B cell (primary cell): ENCODE results near the gene TENT4A. TPM values are rescaled to one million over a fixed set of nuclear protein-coding genes. Genes with fewer than 3 reads are reported as not detected.

Source experiments
- ATAC-seq: fragments of 200-7000 bp; cut with Tn5 transposase; one replicate; pipeline ENCODE4 v1.10.0; 2021; ENCODE audit warnings: low read depth, mild to moderate bottlenecking, moderate number of reproducible peaks, moderate library complexity
- CTCF ChIA-PET: fragments of 350-600 bp; sonication (Branson Sonifier 250); formaldehyde crosslinking; loops from one replicate; lab custom pipeline; 2021; ENCODE audit warnings: antibody characterized with exemption, inconsistent platforms; lab: Charles Lee
- POLR2A ChIA-PET: fragments of 350-600 bp; sonication (Branson Sonifier 250); formaldehyde crosslinking; loops from one replicate; lab custom pipeline; 2021; ENCODE audit warnings: antibody characterized with exemption; lab: Charles Lee
- DNase-seq: peaks from one replicate; pipeline ENCODE4 v3.0.0; 2013
- H2AFZ ChIP-seq: 2 replicates; pipeline ENCODE4 v1.6.1; 2012; ENCODE audit warnings: mild to moderate bottlenecking, low read depth, low read length; ENCODE audit not compliant: insufficient read depth, poor library complexity, severe bottlenecking
- H3K27ac ChIP-seq, 2 donors: 1 replicate in 1 of 2; 2 replicates in 1 of 2; pipeline ENCODE4 v1.5.1; 2012 to 2013; ENCODE audit warnings: low read length in 2 of 2, mild to moderate bottlenecking in 2 of 2, moderate library complexity in 1 of 2
- H3K27me3 ChIP-seq, 4 experiments: fragments of 200-600 bp in 1 of 4; sonication (generic) in 1 of 4; replicated peaks in 1 of 4; 1 replicate in 2 of 4; 2 replicates in 2 of 4; pipeline versions ENCODE4 v1.6.1 to v1.7.0; 2013 to 2016; ENCODE audit warnings: low read length in 3 of 4, mild to moderate bottlenecking in 2 of 4, mixed read lengths in 1 of 4, moderate library complexity in 1 of 4; ENCODE audit not compliant: insufficient read depth in 4 of 4, control insufficient read depth in 3 of 4; ENCODE audit errors: control extremely low read depth in 1 of 4
- H3K36me3 ChIP-seq, 2 experiments: replicated peaks in 1 of 2; 1 replicate in 1 of 2; 2 replicates in 1 of 2; pipeline versions ENCODE4 v1.6.1 to v1.7.1; 2013; ENCODE audit warnings: low read length in 1 of 2; ENCODE audit not compliant: insufficient read depth in 2 of 2, control insufficient read depth in 1 of 2; ENCODE audit errors: control extremely low read depth in 1 of 2, extremely low read depth in 1 of 2
- H3K4me1 ChIP-seq, 2 donors: fragments of 200-600 bp in 1 of 2; sonication (generic) in 1 of 2; 1 replicate in 1 of 2; 2 replicates in 1 of 2; pipeline versions ENCODE4 v1.5.1 to v1.6.1; 2013 to 2017; ENCODE audit warnings: low read length in 2 of 2; ENCODE audit not compliant: control insufficient read depth in 2 of 2, insufficient read depth in 2 of 2
- H3K4me2 ChIP-seq: replicated peaks from 2 replicates; pipeline ENCODE3; 2012; ENCODE audit warnings: mild to moderate bottlenecking, low read depth, low read length; ENCODE audit not compliant: poor library complexity, severe bottlenecking
- H3K4me3 ChIP-seq, 5 experiments: fragments of 200-600 bp in 1 of 5; sonication (generic) in 1 of 5; 1 replicate in 3 of 5; 2 replicates in 2 of 5; pipeline versions ENCODE4 v1.5.1 to v1.7.0; 2011 to 2016; ENCODE audit warnings: low read length in 4 of 5, mild to moderate bottlenecking in 4 of 5, low read depth in 2 of 5, control low read depth in 1 of 5, moderate library complexity in 1 of 5; ENCODE audit not compliant: insufficient read depth in 1 of 5; ENCODE audit errors: control extremely low read depth in 1 of 5, extremely low read depth in 1 of 5
- H3K79me2 ChIP-seq: fragments of 200-600 bp; sonication (generic); one replicate; pipeline ENCODE4 v1.6.0; 2016; ENCODE audit warnings: low read length; ENCODE audit not compliant: control insufficient read depth, insufficient read depth
- H3K9ac ChIP-seq: fragments of 200-600 bp; sonication (generic); 2 replicates; pipeline ENCODE4 v1.6.1; 2017; ENCODE audit warnings: mild to moderate bottlenecking, low read length, moderate library complexity
- H3K9me3 ChIP-seq, 3 donors: one replicate each; pipeline versions ENCODE4 v1.6.1 to v1.7.1; 2013; ENCODE audit warnings: low read length in 2 of 3; ENCODE audit not compliant: control insufficient read depth in 2 of 3, insufficient read depth in 1 of 3; ENCODE audit errors: control extremely low read depth in 1 of 3
- H4K20me1 ChIP-seq: 2 replicates; pipeline ENCODE4 v1.6.0; 2012; ENCODE audit warnings: mild to moderate bottlenecking, low read length; ENCODE audit not compliant: insufficient read depth, control insufficient read depth, poor library complexity, severe bottlenecking
- H3K27ac Mint-ChIP-seq: one replicate; pipeline ENCODE4 v1.8.0; 2021; ENCODE audit warnings: mixed read lengths
- H3K27me3 Mint-ChIP-seq: one replicate; pipeline ENCODE4 v1.8.0; 2021; ENCODE audit warnings: mixed read lengths
- H3K4me1 Mint-ChIP-seq: one replicate; pipeline ENCODE4 v1.8.0; 2021; ENCODE audit warnings: mixed read lengths
- H3K4me3 Mint-ChIP-seq: one replicate; pipeline ENCODE4 v1.8.0; 2021; ENCODE audit warnings: mixed read lengths
- H3K9me3 Mint-ChIP-seq: one replicate; pipeline ENCODE4 v1.8.0; 2022; ENCODE audit warnings: mixed read lengths; ENCODE audit not compliant: insufficient read depth
- CTCF ChIP-seq: fragments of 200-600 bp; IDR thresholded peaks from one replicate; pipeline ENCODE4 v1.8.0; 2022; ENCODE audit warnings: antibody characterized with exemption, mild to moderate bottlenecking
- EZH2 ChIP-seq: IDR thresholded peaks from 2 replicates; pipeline ENCODE4 v1.6.1; 2012; ENCODE audit warnings: borderline replicate concordance, low read depth, mild to moderate bottlenecking, moderate library complexity, low read length; ENCODE audit not compliant: insufficient read depth, poor library complexity, severe bottlenecking
- WGBS: methylation state at CpG from one replicate; pipeline ENCODE4 v1.1.5; 2013; ENCODE audit warnings: missing lambda C conversion rate; ENCODE audit not compliant: insufficient coverage; 5-methylcytosine and 5-hydroxymethylcytosine counted together
- intact Hi-C: fragments of 100-400 bp; cut with micrococcal nuclease; formaldehyde crosslinking; loops from one replicate; pipeline ENCODE4 v1.10.0; 2022
- polyA plus RNA-seq: library from polyadenylated mRNA; depleted of rRNA; stranded (reverse); fragments of >200 nt; gene quantifications from 2 replicates; pipeline ENCODE4 v1.2.3, GENCODE V29; 2012
- total RNA-seq, 2 donors: library from RNA; stranded (reverse); fragments of 120-200 nt in 1 of 2; gene quantifications; 1 replicate in 1 of 2; 2 replicates in 1 of 2; pipeline versions ENCODE4 v1.2.3 to v1.2.4, GENCODE V29; 2013 to 2022

The TENT4A gene
- total and polyA plus RNA-seq, 2 donors (not counting 1 experiment from before 2014, with no cell fraction given) = 18.5 to 63.6 TPM

GRCh38 chr5:6744841-6745705 lies 31.8 kb downstream of the TENT4A start:
- TF ChIP-seq CTCF (no peak), EZH2 (no peak)
- H3K9me3 Mint-ChIP-seq = no peaks in the 10 kb centered on the region
- no peak for ATAC-seq
- Histone ChIP-seq H3K4me1 (no peaks in the 10 kb centered on the region), H3K9ac (no peak overlapping the region), H3K79me2 (peaks cover 42% of the 10 kb centered on the region), H3K9me3 (no peaks in the 10 kb centered on the region), H4K20me1 (peaks cover 33% of the 10 kb centered on the region), H3K4me2 (no peak overlapping the region), H3K27me3 (no peaks in the 10 kb centered on the region), H2AFZ (no peak overlapping the region), H3K27ac (no peak overlapping the region), H3K36me3 (peaks cover 6 to 51% of the 10 kb centered on the region in 2 experiments), H3K4me3 (no peak overlapping the region)
- intact Hi-C loops = loop anchor here (1.0 to 10.0 kb wide), 5 partner anchors 33 to 1253 kb away; partner anchors contain the start of genes MED10, NSUN2 and SRD5A1
- POLR2A ChIA-PET = interaction anchor here (1.0 kb wide), 1 partner anchor 112 kb away, joined by 3 read pairs; the partner anchor contains the start of genes NSUN2 and SRD5A1
- no peak overlapping the region for H3K4me3 Mint-ChIP-seq
- CTCF ChIA-PET = interaction anchor here (0.6 to 2.2 kb wide), 38 partner anchors 8 to 1257 kb away, joined by 3 to 19 read pairs (median 4); partner anchors contain the start of genes MED10, NSUN2 and SRD5A1
- 93% methylated on average over 10 of the region's 12 CpGs for WGBS
- DNase-seq = no peak
- no peaks in the 10 kb centered on the region for H3K27me3 Mint-ChIP-seq
- peaks cover 6% of the 10 kb centered on the region for H3K4me1 Mint-ChIP-seq
- peak overlapping the region; percentile 46 for H3K27ac Mint-ChIP-seq
